ENCODE results near the gene IPCEF1.

Gene IPCEF1

DNA sequence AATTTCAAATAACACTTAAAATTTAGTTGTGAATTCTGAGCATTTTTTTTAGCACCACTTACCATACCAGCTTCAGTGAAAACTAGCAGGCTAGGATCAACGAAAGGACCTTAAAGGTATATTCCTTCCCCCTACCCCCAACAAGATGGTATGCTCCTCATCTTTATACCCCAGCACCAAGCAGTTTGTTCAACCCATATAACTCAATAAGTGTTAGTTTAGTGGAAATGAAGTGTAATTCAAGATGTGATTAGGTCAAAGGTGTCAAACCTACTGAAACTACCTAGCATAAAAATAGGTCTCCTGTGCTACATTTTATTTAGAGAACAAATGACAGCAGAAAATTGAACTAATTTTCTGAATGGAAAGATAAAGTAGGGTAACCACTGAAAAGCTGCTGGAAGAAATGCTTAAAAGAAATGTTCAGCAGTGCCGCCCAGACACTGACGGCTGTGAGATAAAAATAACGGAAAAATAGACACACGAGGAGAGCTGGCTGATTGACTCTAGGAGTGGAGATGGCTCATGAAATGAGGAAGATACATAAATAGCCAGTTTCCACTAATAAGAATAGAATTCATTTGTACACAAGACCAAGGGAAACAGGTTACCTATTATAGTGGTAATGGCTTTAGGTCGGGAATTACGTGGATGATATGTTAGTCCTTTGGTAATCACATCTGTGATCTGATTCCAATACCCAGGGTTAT, 94.8 kb downstream of the IPCEF1 start:
- Histone ChIP-seq H2AFZ (ENCODE audit: low read depth, low read length) (no peak overlapping the region), H3K4me1 (ENCODE audit: insufficient read depth, low read length) (no peaks in the 10 kb centered on the region), H3K27me3 (ENCODE audit: insufficient read depth, low read length) (no peaks in the 10 kb centered on the region), H3K4me3 (ENCODE audit: low read length) (no peak overlapping the region), H3K36me3 (ENCODE audit: insufficient read depth, low read length) (no peaks in the 10 kb centered on the region), H3K9me3 (ENCODE audit: low read length) (no peaks in the 10 kb centered on the region)

DNA sequence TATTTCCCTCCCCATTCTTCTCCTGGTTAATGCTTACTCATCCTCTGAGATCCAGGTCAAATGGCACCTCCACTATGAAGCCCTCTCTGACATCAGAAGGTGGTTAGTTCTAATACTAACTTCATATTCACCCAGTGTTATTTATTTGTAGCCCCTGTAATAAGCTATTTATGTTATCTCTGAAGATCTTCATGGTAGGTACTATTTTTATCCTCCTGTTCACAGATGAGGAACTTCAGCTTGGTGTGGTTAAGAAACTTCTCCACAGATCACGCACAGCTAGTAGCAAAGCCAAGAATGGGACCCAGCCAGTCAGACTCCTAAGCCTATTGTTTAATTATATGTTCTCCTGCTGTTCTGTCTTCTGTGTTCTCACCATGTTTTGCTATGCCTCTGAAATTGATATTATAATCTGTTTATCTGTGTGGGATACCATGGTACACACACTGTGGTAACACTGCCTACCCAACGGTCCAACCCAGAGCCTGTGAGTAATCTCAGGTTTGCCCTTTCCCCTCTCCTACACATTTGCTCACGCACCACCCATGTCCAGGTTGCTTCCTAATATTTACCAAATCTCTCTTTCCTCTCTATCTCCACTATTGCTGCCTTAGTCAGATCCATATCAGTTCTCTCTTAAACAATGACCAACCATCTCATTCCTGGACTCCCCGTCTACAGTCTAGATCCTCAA, 98.4 kb downstream of the IPCEF1 start:
- H3K4me1 ChIP-seq (ENCODE audit: insufficient read depth, low read length), result no peaks in the 10 kb centered on the region
- H3K4me3 ChIP-seq (ENCODE audit: low read length), result no peak overlapping the region
- H3K36me3 ChIP-seq (ENCODE audit: insufficient read depth, low read length), result no peaks in the 10 kb centered on the region
- H3K27me3 ChIP-seq (ENCODE audit: insufficient read depth, low read length), result no peaks in the 10 kb centered on the region
- H2AFZ ChIP-seq (ENCODE audit: low read depth, low read length), result no peak overlapping the region
- no peaks in the 10 kb centered on the region for H3K9me3 ChIP-seq (ENCODE audit: low read length)

DNA sequence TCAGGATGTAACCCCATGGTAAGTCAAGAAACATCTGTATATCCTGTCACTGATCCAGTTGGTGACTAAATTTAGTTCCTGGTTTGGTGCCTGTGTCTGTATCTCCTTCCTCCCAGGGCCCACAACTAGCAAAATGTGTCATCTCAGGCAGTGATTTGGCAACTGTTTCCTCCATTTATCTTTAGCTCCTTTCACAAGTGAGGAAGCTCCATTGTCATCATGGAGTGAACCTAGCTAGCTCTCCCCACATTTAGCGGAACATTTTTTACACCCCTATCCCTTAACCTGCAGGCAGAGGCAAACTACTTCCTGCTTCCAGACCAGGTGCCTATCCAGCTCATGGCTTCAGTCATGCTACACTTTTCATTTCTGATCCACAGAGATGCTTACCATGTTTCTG, 99.5 kb downstream of the IPCEF1 start:
- Histone ChIP-seq H3K36me3 (ENCODE audit: insufficient read depth, low read length) (no peaks in the 10 kb centered on the region), H3K4me1 (ENCODE audit: insufficient read depth, low read length) (no peaks in the 10 kb centered on the region), H2AFZ (ENCODE audit: low read depth, low read length) (no peak overlapping the region), H3K27me3 (ENCODE audit: insufficient read depth, low read length) (no peaks in the 10 kb centered on the region), H3K4me3 (ENCODE audit: low read length) (no peak overlapping the region), H3K9me3 (ENCODE audit: low read length) (no peaks in the 10 kb centered on the region)

DNA sequence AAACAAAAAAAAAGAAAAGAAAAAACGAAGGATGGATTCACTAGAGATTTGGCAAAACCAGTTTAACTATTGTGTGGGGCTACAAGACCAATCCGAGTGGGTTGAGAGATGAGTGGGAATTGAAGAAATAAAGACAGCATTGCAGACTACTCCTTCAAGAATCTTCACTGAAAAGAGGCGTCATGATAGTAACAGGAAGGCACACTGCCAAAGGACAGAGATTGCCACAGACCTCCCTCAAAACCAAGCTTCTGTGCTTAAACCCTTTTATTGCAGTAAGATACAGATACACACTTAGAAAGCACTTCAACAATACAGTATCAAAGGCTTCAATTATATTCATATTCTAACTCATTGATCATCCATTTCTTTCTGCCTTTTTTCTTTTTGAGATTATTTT, 103.9 kb downstream of the IPCEF1 start:
- Histone ChIP-seq H3K9me3 (ENCODE audit: low read length) (no peaks in the 10 kb centered on the region), H3K4me1 (ENCODE audit: insufficient read depth, low read length) (no peaks in the 10 kb centered on the region), H3K27me3 (ENCODE audit: insufficient read depth, low read length) (no peaks in the 10 kb centered on the region), H3K4me3 (ENCODE audit: low read length) (no peak overlapping the region), H2AFZ (ENCODE audit: low read depth, low read length) (no peak overlapping the region), H3K36me3 (ENCODE audit: insufficient read depth, low read length) (no peaks in the 10 kb centered on the region)

DNA sequence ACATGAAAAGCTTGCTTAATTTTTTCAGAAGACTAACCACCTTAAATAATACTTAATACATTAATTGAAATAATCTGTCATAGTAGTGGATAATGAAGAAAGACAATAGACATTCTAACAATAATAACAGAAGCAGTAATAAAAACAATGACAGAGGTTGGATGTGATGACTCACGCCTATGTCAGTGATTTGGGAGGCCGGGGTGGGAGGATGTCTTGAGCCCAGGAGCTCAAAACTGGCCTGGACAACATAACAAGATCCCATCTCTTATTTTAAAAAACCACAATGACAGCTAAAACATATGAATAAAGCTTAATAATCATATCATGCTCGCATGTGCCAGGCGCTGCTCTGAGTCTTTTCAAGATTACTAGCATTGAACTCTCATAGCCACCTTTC, 105.5 kb downstream of the IPCEF1 start:
- no peaks in the 10 kb centered on the region for H3K9me3 ChIP-seq (ENCODE audit: low read length)
- H3K4me3 ChIP-seq (ENCODE audit: low read length), result no peak overlapping the region
- H3K4me1 ChIP-seq (ENCODE audit: insufficient read depth, low read length), result no peaks in the 10 kb centered on the region
- no peak overlapping the region for H2AFZ ChIP-seq (ENCODE audit: low read depth, low read length)
- peaks cover 3% of the 10 kb centered on the region for H3K27me3 ChIP-seq (ENCODE audit: insufficient read depth, low read length)
- no peaks in the 10 kb centered on the region for H3K36me3 ChIP-seq (ENCODE audit: insufficient read depth, low read length)

DNA sequence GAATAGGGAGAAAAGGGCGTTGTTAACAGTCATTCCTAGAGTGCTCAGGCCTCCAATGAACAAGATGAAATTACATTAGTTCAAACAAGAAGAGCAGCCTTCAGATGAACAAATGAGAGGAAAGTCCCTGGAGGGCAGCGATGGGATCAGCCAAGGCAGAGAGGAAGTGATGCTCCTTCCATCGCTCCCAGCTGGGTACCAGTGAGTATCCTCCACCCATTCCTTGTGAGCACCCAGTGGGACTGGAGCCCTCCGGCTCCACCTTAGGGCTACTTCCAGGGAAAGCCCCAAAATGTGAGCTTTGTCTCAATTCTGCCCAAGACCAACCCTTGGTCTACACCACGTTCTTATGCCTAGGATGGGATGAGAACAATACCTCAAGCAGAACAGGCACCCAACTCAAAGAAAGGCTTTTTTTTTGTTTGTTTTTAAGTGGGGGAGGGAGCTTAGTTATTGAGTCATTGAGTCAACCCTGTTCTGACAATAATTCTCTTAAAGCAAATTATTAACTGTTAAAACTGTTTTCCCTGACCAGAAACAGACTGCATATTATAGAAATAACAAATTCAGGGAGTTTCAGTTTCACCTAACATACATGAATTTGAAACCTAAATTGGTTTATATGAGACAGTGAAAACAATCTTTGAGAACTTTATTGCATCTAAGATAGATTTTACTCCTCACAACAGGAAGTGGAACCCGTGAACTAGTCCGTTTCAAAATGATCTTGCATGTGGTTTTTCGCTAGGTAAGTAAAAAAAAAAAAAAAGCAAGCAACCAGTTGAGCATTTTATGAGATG, 106.9 kb downstream of the IPCEF1 start:
- H2AFZ ChIP-seq (ENCODE audit: low read depth, low read length), result no peak overlapping the region
- H3K4me3 ChIP-seq (ENCODE audit: low read length), result no peak overlapping the region
- H3K4me1 ChIP-seq (ENCODE audit: insufficient read depth, low read length), result no peaks in the 10 kb centered on the region
- H3K9me3 ChIP-seq (ENCODE audit: low read length), result no peaks in the 10 kb centered on the region
- peaks cover 3% of the 10 kb centered on the region for H3K27me3 ChIP-seq (ENCODE audit: insufficient read depth, low read length)
- no peaks in the 10 kb centered on the region for H3K36me3 ChIP-seq (ENCODE audit: insufficient read depth, low read length)

DNA sequence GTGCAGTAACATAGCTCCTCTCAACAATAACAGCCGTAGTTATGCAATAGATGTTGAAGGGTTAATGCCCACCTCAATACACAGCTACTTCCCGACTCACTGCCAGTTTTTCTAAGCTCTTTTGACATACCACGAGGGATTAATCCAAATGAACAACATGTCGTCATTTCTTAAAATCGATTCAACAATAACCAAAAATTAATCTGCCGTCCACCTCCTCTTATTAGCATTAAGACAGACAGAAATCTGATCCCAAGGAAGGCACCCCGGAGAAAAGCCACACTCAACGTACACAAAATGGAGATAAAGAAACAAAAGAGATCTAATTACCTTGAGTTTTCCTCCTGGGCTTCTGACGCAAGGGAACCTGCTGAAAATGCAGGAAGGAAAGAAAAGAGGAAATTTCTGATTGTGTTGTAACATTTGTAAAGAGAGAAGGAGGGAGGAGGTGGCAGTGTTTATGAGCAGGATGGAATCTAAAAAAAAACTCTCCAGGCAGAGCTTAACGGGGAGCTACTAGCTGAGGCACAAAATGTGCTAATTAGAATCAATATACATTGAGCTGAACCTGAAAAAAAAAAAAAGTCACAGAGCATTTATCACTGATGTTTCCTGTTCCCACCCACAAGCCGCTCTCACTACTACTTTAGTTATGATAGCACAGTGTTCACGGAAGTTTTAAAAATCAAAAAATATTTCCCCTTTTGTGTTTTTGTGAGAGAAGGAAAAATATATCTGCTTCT, 109.3 kb downstream of the IPCEF1 start:
- H3K4me1 ChIP-seq (ENCODE audit: insufficient read depth, low read length), result no peaks in the 10 kb centered on the region
- no peaks in the 10 kb centered on the region for H3K36me3 ChIP-seq (ENCODE audit: insufficient read depth, low read length)
- H3K9me3 ChIP-seq (ENCODE audit: low read length), result no peaks in the 10 kb centered on the region
- no peak overlapping the region for H2AFZ ChIP-seq (ENCODE audit: low read depth, low read length)
- no peak overlapping the region for H3K4me3 ChIP-seq (ENCODE audit: low read length)
- peaks cover 3% of the 10 kb centered on the region for H3K27me3 ChIP-seq (ENCODE audit: insufficient read depth, low read length)

DNA sequence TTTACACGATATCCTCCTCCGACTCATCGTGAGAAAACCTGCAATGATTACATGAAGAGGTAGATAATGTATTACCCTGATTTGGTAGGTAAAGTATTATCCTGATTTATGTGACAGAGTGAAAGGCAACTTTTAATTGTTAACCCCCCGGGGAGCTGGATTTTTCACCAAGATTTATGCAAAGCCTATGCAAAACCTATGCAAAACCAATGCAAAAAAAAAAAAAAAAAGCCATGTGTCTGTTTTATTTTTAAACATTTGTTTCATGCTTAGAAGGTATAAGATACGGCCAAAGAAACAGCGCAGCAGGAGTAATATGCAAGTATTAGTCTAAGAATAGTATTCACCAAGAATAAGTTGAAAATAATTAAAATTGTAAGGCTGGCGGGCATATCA, 109.9 kb downstream of the IPCEF1 start:
- peaks cover 3% of the 10 kb centered on the region for H3K27me3 ChIP-seq (ENCODE audit: insufficient read depth, low read length)
- no peaks in the 10 kb centered on the region for H3K4me1 ChIP-seq (ENCODE audit: insufficient read depth, low read length)
- no peaks in the 10 kb centered on the region for H3K36me3 ChIP-seq (ENCODE audit: insufficient read depth, low read length)
- H2AFZ ChIP-seq (ENCODE audit: low read depth, low read length), result no peak overlapping the region
- no peaks in the 10 kb centered on the region for H3K9me3 ChIP-seq (ENCODE audit: low read length)
- no peak overlapping the region for H3K4me3 ChIP-seq (ENCODE audit: low read length)

DNA sequence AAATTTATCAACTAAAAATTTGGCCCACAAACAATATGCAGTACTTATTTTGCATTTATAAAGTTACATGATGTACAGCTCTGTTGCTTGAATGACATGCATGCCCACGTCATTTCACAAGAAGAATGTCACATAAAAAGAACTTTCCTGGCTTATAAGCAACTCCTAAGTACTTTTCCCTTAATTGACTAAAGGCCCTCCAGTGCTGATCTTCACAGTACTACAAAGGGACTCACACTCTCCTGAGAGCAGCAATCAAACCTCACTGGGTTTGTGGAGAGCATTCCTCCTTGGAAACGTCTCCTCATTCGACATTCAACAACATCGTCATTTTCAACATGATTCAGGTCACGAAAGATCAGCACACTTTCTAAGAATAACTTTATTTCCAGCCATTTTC, 111.1 kb downstream of the IPCEF1 start:
- no peak overlapping the region for H3K4me3 ChIP-seq (ENCODE audit: low read length)
- H3K27me3 ChIP-seq (ENCODE audit: insufficient read depth, low read length), result peaks cover 3% of the 10 kb centered on the region

DNA sequence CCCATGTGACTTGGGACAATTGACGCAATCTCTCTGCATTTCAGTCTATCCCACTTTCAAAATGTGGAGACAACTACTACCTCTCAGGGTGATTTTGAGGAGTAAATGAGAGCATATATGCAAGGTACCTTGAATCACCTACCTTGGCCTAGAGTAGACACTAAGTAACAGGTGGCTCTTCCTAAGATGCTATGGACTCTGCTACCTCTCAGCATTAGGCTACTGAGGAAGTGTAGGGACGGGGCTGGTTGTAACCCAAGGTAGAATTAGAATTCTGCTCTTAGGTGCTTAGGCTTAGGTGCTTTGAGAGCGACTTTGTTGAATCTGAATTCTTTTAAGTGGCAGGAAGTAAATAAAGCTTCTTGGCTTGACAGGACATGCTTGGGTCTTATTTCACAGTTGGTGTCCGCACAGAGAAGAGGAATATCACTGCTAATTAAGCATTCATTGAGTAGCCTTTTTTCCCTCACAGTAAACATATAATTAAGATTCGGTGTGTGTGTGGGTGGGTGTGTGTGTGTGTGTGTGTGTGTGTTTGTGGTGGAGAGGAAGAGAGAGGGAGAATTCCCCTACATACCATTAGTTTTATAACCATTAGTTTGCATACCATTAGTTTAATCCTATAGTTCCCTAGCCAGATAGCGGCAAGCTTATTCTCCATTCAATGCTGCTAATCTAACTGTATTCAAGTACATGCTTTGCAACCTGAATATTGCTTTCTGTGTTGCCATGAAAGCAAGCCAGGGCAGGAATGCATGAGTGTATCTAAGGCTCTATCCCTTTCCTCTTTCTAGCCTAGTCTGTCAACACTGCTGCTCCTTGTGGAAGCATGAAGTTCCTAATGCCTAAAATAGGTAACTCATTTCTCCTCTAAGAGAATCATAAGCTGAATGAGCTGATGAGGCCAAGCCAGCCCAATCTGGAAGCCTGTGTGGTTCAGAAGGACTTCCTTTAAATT, 112.5 kb downstream of the IPCEF1 start:
- Histone ChIP-seq H3K4me1 (ENCODE audit: insufficient read depth, low read length) (peaks cover 3% of the 10 kb centered on the region), H3K36me3 (ENCODE audit: insufficient read depth, low read length) (no peaks in the 10 kb centered on the region), H2AFZ (ENCODE audit: low read depth, low read length) (no peak overlapping the region), H3K9me3 (ENCODE audit: low read length) (no peaks in the 10 kb centered on the region), H3K4me3 (ENCODE audit: low read length) (no peak overlapping the region), H3K27me3 (ENCODE audit: insufficient read depth, low read length) (peaks cover 3% of the 10 kb centered on the region)

More for the DNA sequence above, 111.1 kb downstream of the IPCEF1 start:
- H2AFZ ChIP-seq (ENCODE audit: low read depth, low read length), result no peak overlapping the region
- H3K9me3 ChIP-seq (ENCODE audit: low read length), result no peaks in the 10 kb centered on the region
- no peaks in the 10 kb centered on the region for H3K36me3 ChIP-seq (ENCODE audit: insufficient read depth, low read length)
- no peaks in the 10 kb centered on the region for H3K4me1 ChIP-seq (ENCODE audit: insufficient read depth, low read length)

DNA sequence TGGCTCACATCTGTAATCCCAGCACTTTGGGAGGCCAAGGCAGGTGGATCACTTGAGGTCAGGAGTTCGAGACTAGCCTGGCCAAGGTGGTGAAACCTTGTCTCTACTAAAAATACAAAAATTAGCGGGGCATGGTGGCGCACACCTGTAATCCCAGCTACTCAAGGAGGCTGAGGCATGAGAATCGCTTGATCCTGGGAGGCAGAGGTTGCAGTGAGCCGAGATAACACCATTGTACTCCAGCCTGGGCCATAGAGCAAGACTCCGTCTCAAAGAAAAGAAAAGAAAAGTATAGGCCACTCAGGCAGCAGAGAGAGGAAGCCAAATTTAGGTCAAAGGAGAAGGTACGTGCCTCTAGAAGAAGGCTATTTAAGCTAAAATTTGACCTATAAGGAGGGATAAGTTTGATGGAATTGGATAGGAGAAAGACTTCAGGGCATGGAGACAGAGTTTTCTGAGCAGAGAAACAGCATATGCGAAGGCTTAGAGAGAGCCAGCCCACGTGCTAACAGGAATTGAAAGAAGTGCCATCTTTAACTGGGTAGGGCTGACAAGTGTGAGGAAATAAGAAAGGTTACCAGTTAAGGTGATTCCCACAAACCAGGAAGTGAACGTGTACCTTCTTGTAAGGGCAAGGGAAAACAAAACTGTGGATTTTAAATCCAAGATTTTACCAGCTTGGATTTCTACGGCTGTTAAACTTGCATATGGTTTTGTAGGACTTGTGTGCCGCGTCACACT, 113.8 kb downstream of the IPCEF1 start:
- Histone ChIP-seq H3K4me1 (ENCODE audit: insufficient read depth, low read length) (peaks cover 3% of the 10 kb centered on the region), H3K27me3 (ENCODE audit: insufficient read depth, low read length) (peaks cover 3% of the 10 kb centered on the region), H3K9me3 (ENCODE audit: low read length) (no peaks in the 10 kb centered on the region), H2AFZ (ENCODE audit: low read depth, low read length) (no peak overlapping the region), H3K4me3 (ENCODE audit: low read length) (no peak overlapping the region), H3K36me3 (ENCODE audit: insufficient read depth, low read length) (no peaks in the 10 kb centered on the region)
